Stimulated activated CD8-positive, alpha-beta memory T cell treated with anti-CD3 and anti-CD28 coated beads, Interleukin-2, amount 100 ng/mL, for 48 hours (primary cell): Measurements from ENCODE around the gene MAPKAPK2.
"Not testable (repeated sequence)": the region's sequence is repeated elsewhere in the genome, so short reads cannot be mapped to it uniquely, and the experiment has no call there.

Experiments
- DNase-seq, 2 donors: peaks; one replicate each; pipeline ENCODE4 v3.0.0-alpha.2; 2020; ENCODE audit warnings: low read depth in 2 of 2

MAPKAPK2 gene

DNA sequence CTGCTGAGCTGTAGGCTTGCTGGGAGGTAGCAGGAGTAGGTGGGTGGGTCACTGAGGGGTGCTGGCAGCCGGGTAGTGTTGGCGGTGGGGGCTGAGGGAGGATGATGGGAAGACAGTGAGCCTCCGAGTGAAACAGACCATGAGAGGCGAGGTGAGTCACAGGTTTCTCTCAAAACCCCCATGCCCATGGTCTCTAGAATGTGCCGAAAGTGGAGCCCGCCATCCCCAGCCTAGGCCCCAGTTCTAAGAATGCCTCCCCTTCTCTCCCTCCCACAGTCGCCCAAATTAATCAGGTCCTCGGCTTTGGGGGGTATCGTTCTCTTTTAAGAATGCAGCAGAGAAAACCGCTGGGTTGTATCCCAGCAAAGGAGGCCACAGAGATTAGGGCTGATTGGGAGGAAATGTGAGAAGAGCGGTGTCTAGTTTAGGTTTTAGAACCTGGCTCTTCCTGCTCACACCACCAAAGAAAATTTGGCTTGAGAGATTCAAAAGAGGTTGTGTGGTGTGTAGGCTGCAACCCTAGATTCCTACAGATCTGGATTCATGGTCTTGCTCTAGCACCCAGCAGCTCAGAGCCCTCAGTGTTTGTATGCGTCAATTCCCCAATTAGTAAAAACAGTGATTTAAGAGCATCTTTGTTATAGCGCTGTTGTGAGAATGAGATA, 58.1 kb downstream of the MAPKAPK2 start:
- DNase-seq, result peak in 1 of 2 donors; percentile 56

DNA sequence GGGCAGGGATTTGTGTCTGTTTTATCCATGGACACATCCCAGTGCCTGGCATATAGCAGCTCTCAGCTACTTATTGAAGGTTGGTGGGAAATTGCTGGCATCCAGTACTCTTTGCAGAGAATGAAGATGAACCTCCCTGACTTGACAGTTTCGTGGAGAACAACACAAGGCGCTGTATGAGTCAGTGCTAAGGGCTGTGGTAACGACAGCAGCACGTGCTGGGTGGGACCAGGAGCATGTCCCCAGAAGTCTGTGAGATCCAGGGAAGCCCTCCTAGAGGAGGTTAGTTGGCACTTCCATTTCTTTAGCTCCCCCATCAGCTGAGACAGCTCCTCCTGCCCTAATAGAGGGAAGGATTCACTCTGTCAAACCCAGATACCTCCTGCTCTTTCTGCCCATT, 60.0 kb downstream of the MAPKAPK2 start:
- DNase-seq, result no peak

- no peak for DNase-seq
Measured at GRCh38 chr1:206745301-206745700, 60.6 kb downstream of the MAPKAPK2 start.

DNA sequence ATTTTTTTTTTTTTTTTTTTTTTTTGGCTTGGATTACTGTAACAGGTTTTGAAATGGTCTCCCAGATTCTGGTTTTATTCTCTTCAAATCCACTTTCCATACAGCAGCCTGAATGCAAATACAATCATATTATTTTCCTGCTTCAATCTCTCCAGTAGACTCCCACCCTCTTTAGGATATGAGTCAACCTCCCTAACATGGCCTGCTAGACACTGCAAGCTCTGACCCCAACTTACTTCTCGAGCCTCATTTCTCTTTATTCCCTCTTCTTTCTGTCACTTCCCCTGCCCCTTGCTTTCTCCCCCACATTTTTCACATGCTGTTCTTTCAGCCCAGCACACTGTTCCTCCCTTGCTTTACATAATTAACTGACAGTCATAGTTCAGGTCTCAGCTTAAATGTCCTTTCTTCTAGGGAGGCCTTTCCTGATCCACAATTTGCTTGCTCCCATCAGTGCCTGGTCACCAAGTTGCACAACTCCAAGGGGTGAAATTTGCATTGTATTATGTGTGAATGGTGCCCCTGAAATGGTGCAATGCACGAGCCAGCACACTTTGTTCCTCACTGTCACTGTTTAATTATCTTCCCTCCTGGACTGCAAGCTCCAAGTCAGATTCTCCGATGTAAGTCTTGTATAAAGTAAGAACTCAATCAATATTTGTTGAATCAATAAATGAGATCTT, 63.8 kb downstream of the MAPKAPK2 start:
- DNase-seq, result no peak

GRCh38 chr1:206751891-206752290, 67.2 kb downstream of the MAPKAPK2 start:
- DNase-seq, result no peak

GRCh38 chr1:206752481-206752880, 67.8 kb downstream of the MAPKAPK2 start:
- DNase-seq, result no peak

DNA sequence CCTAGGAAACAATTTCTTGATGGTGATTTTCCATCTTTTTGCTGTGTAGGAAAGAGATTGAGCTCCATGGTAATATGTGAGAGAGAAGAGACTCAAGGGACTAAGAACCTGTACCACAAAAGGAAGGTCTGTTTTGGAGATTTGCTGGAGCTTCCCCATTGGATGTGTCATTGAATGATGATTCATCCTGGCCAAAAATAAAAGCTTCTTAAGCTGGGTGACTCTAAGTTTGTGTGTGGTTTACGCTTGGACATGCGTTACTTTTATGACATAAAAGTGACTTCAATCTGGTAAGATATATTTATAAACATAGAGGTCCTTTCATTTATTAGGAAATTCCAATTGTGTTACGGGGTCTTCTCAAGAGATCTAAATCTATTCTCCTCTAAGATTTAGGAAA, 68.4 kb downstream of the MAPKAPK2 start:
- no peak for DNase-seq

DNA sequence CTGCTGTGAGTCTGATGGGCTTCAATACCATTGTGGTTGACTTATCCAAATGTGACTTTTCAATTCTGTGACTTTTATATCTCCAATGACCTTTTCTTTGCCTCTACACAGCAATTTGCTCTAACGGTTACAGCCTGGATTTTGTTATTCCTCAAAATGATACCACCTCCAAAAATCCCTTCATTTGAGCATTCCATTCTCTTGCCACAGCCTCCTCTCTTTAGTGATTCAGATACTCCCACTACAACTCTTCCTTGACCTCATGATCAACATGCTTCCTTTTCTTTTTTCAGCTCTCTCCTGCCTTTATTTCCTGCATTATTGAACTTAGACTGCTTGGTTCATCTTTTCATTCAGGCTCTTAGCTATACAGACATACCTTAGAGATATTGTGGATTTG, 69.3 kb downstream of the MAPKAPK2 start:
- no peak for DNase-seq

DNA sequence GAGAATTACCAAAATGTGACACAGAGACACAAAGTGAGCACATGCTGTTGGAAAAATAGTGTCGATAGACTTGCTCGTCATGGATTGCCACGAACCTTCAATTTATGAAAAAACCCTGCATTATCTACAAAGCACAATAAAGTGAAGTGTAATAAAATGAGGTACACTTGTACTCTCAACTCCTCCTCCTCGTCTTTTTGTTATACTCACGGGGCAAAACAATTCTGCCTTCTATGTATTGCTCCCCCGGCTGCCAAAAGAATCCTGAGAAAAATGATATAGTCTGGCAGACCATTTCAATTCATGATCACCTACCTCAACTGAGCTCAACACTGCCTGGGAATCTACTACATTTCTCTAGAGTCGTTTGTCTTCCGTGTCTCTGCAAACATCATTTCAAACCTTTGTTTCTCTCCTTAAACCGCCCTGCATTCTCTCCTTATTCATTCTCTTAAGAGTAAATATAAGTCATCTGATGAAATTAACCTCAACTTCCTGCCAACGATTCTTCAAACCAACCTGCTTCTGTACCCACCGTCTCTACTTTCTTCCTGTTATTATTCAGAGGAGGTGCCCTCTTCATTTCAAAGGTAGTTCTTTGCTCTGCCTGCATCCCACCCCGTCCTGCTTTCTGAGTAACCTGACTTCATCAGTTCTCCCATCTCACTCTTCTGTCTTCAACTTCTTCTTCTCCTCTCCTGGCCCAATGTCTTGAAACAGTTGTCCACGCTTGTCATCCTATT, 73.0 kb downstream of the MAPKAPK2 start:
- DNase-seq, result no peak

GRCh38 chr1:206760590-206760989, 75.9 kb downstream of the MAPKAPK2 start:
- no peak for DNase-seq

DNA sequence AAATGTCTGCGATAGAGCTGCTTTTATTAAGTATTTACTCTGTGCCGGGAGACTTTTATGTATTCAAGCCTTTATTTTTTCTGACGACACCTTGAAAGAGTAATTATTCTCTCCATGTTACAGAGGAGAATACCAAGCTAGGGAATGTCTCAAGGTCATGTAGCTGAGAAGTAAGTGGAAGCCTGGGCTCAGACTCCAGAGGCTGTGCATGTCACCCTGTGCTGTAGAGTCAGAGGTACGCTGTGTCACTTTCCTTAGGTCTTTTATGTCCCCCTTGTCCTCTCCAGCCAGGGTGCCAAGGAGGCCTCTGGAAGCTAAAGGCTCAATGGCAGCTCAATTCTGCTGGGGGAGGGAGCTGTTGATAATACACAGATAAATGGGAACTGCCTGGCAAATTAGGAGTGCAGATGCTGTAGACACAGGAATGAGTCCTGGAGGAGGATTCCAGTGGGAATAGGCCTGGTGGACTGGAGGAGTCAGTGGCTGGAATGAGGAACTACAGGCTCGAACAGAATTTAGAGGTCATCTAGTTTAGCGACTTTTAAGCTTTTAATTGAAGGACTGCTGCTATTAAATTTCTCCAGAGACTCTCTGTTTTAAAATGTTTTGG, 76.6 kb downstream of the MAPKAPK2 start:
- no peak for DNase-seq

GRCh38 chr1:206762741-206763364, 78.1 kb downstream of the MAPKAPK2 start:
- DNase-seq, result not testable (repeated sequence)

GRCh38 chr1:206765771-206766170, 81.1 kb downstream of the MAPKAPK2 start:
- DNase-seq, result not testable (repeated sequence)

- peak; percentile 57 to 58 for DNase-seq
Measured at GRCh38 chr1:206766251-206766856, 81.6 kb downstream of the MAPKAPK2 start.

DNA sequence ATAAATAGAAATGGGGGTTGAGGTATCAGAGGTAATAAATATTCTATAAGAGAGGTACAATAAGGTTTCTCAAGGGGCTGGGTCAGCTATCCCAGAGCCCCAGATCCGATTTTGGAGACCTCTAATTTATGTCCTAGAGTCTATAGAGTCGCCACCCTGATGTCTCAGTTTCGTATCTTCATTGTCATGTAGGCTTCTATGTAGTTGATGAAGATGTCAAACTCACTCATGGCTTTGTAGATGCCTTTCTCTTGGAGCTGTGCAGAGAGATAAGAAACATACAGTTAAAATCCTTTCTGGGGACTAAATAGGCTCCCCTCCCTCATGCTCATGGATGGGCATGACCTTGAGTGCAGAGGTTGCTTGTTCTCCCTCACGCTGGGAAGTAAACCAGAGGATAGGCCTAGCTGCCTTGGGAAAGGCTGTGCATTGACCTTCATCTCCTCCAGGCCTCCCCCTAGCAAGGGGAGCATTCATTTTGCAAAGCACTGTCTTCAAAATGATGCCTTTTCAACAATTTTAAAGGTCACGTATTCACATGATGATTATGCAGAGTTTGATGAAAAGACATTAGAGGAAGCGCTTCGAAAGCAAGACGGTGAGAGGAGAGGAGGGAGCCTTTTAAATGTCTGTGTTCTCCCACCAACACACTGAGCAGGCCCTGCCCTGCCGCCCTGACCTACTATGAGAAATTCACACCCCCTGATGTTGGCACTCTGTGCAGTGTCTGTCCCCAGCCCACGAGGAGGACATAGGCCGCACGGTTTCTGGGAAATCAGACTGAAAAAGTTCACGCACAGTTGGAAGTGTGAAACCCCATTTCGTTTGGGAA, 84.0 kb downstream of the MAPKAPK2 start:
- DNase-seq, result no peak

- peak; percentile 55 to 57 for DNase-seq
Measured at GRCh38 chr1:206769304-206769731, 84.6 kb downstream of the MAPKAPK2 start.

DNA sequence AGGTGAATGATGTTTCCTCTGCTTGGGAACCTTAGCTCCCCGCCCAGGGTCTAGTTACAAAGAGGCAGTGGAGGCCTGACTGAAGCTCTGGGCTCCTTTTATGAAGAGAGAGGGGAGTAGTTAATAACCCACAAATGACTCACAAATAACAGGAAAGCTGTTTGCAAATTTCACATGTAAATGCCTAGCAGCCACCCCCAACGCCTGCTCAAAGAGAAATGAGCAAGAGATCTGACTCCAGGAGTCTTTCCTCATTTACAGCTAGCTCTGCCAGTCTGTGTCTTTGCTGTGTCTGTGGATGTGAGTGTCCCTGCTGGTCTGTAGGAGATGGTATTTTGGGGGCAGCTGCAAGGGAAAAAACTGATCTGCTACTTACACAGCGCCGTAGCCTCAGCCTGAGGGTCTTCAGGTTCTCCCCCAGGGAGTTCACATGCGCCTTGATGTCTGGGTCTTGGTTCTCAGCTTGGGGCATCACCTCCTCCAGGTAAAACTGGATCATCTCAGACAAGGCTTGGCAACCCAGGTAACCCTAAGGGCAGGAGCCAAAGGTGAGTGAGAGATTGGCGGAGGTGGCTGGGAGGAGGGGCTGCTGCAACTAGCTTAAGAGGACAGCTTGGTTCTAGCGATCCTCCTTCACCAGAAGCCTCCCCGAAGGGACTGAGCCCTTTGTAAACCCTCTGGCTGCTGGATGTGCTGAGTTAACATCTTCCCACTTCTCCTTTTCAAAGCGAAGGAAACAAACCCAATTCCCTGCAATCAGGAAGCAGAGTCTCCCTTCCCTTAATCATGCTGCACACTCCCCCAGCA, 86.0 kb downstream of the MAPKAPK2 start, which contains the start of gene IL19:
TSS of gene IL19 (plus strand) at position 243 of the 807 bp plus-strand sequence. CDS start 65,890 bp downstream, outside the sequence.
- no peak for DNase-seq

GRCh38 chr1:206771338-206771692, 86.6 kb downstream of the MAPKAPK2 start:
- DNase-seq, result no peak

- DNase-seq, result no peak
Measured at GRCh38 chr1:206772243-206772937, 87.7 kb downstream of the MAPKAPK2 start, which contains the start of gene IL10. IL10 (minus strand) TSS chr1:206772494; CDS start chr1:206772435, 59 bp downstream.
